ENCODE measurements around the gene CCDC126. TPM values are rescaled to one million over a fixed set of nuclear protein-coding genes. Genes with fewer than 3 reads are reported as not detected.

The CCDC126 gene
- total and polyA plus RNA-seq, 2 experiments from 2014 or later: 5.7 to 6.6 TPM

- H3K9me3 Mint-ChIP-seq: peaks cover 5% of the 10 kb centered on the region; the same call in 2 of the 3 replicates
Measured at GRCh38 chr7:23600236-23600635, 3.1 kb downstream of the CCDC126 start.

More at GRCh38 chr7:23600236-23600635, 3.1 kb downstream of the CCDC126 start:
- Histone ChIP-seq H3K27me3 (ENCODE audit: insufficient read depth) (peaks cover 17% of the 10 kb centered on the region), H3F3A (replicated peaks; ENCODE audit: low read depth) (peaks cover 5% of the 10 kb centered on the region), H3K4me2 (no peak overlapping the region), H3K4me1 (ENCODE audit: insufficient read depth) (peaks cover 22% of the 10 kb centered on the region), H3K79me2 (replicated peaks; ENCODE audit: insufficient read depth) (no peaks in the 10 kb centered on the region; the same call in 1 of the 2 replicates), H3K36me3 (ENCODE audit: insufficient read depth) (no peaks in the 10 kb centered on the region), H2AFZ (no peak overlapping the region), H3K9me2 (ENCODE audit: insufficient read depth) (no peaks in the 10 kb centered on the region), H3K27ac (ENCODE audit: low read depth) (no peak overlapping the region), H3K4me3 (no peak overlapping the region), H4K20me1 (replicated peaks; ENCODE audit: insufficient read depth) (no peaks in the 10 kb centered on the region)
- Mint-ChIP-seq H3K4me3 (no peak overlapping the region; the same call in 2 of the 3 replicates), H3K27ac (no peak overlapping the region), H3K36me3 (ENCODE audit: low read depth) (peaks cover 4% of the 10 kb centered on the region; the same call in 2 of the 3 replicates), H3K27me3 (ENCODE audit: insufficient read depth, low read depth, poor library complexity) (peaks cover 13% of the 10 kb centered on the region), H3K4me1 (peaks cover 22% of the 10 kb centered on the region)
- no peak for TF ChIP-seq JUNB (IDR thresholded peaks at IDR 0.05; ENCODE audit: unreplicated experiment)
- no peak for TF ChIP-seq CTCF (conservative IDR thresholded peaks at IDR 0.05; ENCODE audit: low read depth in 2 of 2)
- TF ChIP-seq ETS1 (IDR thresholded peaks at IDR 0.05): no peak
- TF ChIP-seq POLR2AphosphoS5 (IDR thresholded peaks at IDR 0.05; ENCODE audit: low read depth): no peak
- TF ChIP-seq STAT1 (IDR thresholded peaks at IDR 0.05; ENCODE audit: unreplicated experiment): no peak
- TF ChIP-seq NANOG (IDR thresholded peaks at IDR 0.05; ENCODE audit: borderline replicate concordance): no peak
- no peak for TF ChIP-seq ZNF462 (CRISPR knock-in tag; IDR thresholded peaks at IDR 0.05)
- TF ChIP-seq EZH2phosphoT487 (IDR thresholded peaks at IDR 0.05; ENCODE audit: unreplicated experiment): no peak
- TF ChIP-seq EZH2 (IDR thresholded peaks at IDR 0.05; ENCODE audit: low read depth, unreplicated experiment): no peak
- no peak for TF ChIP-seq ZNF331 (CRISPR knock-in tag; IDR thresholded peaks at IDR 0.05; ENCODE audit: low read depth)
- no peak for TF ChIP-seq CREB1 (CRISPR knock-in tag; IDR thresholded peaks at IDR 0.05; ENCODE audit: low read depth)
- no peak for TF ChIP-seq ZNF114 (CRISPR knock-in tag; IDR thresholded peaks at IDR 0.05)
- no peak for TF ChIP-seq REST (IDR thresholded peaks at IDR 0.05; ENCODE audit: unreplicated experiment)
- ATAC-seq (no peak), DNase-seq (ENCODE audit: low spot score) (peak; percentile 27)
